K562 (cell line): ENCODE data around the gene ADGRG1. TPM values are rescaled to one million over a fixed set of nuclear protein-coding genes. Genes with fewer than 3 reads are reported as not detected.

Source experiments
- ELF4 ChIP-seq: fragments of 450-650 bp; formaldehyde crosslinking; IDR thresholded peaks from 2 replicates; pipeline ENCODE4 v1.4.0; 2022; ENCODE audit warnings: missing genetic modification characterization
- POLR2H ChIP-seq: IDR thresholded peaks from 2 replicates; pipeline ENCODE4 v1.6.1; 2016; ENCODE audit warnings: missing genetic modification characterization, low read depth, mild to moderate bottlenecking, control low read depth, missing compliant biosample characterization, moderate library complexity
- SMARCA5 ChIP-seq: fragments of 450-650 bp; IDR thresholded peaks from 2 replicates; pipeline ENCODE4 v1.6.1; 2016
- polyA plus RNA-seq, 8 experiments: library from polyadenylated mRNA; depleted of rRNA in 4 of 8; stranded (reverse) in 5 of 8; unstranded in 3 of 8; fragments of >200 nt; fragmentation: Nextera tagmentation in 2 of 8; fragmentation: Illumina TruSeq in 1 of 8; extraction: Ambion mirVana in 2 of 8; extraction: Trizol in 1 of 8; gene quantifications; 2 replicates each; pipeline versions ENCODE4 v1.2.1 to v1.2.3, GENCODE V29; 2011 to 2014; ENCODE audit warnings: inconsistent platforms in 1 of 8, missing spikeins in 1 of 8
- total RNA-seq, 7 experiments: library from RNA; depleted of rRNA in 6 of 7; stranded (reverse); fragments of >200 nt in 6 of 7; fragmentation: Illumina TruSeq in 2 of 7; extraction: Trizol in 2 of 7; gene quantifications; 2 replicates each; pipeline versions ENCODE4 v1.2.1 to v1.2.3, GENCODE V29; 2011 to 2021; ENCODE audit warnings: low replicate concordance in 1 of 7
- TF ChIP-seq, protein P1 (sequence below): fragments of 200-600 bp; sonication (generic); IDR thresholded peaks from one replicate; pipeline ENCODE4 v1.6.1; 2012; ENCODE audit warnings: mild to moderate bottlenecking, low read depth, low read length, inconsistent platforms
- TF ChIP-seq, protein P2 (sequence below), 2 experiments: fragments of 450-650 bp in 1 of 2; sonication (generic) in 1 of 2; formaldehyde crosslinking in 1 of 2; IDR thresholded peaks; 2 replicates each; pipeline versions ENCODE4 v1.7.1 to v1.9.0; 2016 to 2022; ENCODE audit warnings: inconsistent platforms in 1 of 2, mild to moderate bottlenecking in 1 of 2, missing genetic modification reagents in 1 of 2

ADGRG1 gene
- total and polyA plus RNA-seq, 9 of the 15 experiments (the other 6 are each of a cell fraction or from before 2014, with no cell fraction given) = 0.04 to 0.31 (median 0.16) TPM; not detected in 6

GRCh38 chr16:57628008-57628781, at the start of gene ADGRG1 (continued):
- TF ChIP-seq, protein P1, sequence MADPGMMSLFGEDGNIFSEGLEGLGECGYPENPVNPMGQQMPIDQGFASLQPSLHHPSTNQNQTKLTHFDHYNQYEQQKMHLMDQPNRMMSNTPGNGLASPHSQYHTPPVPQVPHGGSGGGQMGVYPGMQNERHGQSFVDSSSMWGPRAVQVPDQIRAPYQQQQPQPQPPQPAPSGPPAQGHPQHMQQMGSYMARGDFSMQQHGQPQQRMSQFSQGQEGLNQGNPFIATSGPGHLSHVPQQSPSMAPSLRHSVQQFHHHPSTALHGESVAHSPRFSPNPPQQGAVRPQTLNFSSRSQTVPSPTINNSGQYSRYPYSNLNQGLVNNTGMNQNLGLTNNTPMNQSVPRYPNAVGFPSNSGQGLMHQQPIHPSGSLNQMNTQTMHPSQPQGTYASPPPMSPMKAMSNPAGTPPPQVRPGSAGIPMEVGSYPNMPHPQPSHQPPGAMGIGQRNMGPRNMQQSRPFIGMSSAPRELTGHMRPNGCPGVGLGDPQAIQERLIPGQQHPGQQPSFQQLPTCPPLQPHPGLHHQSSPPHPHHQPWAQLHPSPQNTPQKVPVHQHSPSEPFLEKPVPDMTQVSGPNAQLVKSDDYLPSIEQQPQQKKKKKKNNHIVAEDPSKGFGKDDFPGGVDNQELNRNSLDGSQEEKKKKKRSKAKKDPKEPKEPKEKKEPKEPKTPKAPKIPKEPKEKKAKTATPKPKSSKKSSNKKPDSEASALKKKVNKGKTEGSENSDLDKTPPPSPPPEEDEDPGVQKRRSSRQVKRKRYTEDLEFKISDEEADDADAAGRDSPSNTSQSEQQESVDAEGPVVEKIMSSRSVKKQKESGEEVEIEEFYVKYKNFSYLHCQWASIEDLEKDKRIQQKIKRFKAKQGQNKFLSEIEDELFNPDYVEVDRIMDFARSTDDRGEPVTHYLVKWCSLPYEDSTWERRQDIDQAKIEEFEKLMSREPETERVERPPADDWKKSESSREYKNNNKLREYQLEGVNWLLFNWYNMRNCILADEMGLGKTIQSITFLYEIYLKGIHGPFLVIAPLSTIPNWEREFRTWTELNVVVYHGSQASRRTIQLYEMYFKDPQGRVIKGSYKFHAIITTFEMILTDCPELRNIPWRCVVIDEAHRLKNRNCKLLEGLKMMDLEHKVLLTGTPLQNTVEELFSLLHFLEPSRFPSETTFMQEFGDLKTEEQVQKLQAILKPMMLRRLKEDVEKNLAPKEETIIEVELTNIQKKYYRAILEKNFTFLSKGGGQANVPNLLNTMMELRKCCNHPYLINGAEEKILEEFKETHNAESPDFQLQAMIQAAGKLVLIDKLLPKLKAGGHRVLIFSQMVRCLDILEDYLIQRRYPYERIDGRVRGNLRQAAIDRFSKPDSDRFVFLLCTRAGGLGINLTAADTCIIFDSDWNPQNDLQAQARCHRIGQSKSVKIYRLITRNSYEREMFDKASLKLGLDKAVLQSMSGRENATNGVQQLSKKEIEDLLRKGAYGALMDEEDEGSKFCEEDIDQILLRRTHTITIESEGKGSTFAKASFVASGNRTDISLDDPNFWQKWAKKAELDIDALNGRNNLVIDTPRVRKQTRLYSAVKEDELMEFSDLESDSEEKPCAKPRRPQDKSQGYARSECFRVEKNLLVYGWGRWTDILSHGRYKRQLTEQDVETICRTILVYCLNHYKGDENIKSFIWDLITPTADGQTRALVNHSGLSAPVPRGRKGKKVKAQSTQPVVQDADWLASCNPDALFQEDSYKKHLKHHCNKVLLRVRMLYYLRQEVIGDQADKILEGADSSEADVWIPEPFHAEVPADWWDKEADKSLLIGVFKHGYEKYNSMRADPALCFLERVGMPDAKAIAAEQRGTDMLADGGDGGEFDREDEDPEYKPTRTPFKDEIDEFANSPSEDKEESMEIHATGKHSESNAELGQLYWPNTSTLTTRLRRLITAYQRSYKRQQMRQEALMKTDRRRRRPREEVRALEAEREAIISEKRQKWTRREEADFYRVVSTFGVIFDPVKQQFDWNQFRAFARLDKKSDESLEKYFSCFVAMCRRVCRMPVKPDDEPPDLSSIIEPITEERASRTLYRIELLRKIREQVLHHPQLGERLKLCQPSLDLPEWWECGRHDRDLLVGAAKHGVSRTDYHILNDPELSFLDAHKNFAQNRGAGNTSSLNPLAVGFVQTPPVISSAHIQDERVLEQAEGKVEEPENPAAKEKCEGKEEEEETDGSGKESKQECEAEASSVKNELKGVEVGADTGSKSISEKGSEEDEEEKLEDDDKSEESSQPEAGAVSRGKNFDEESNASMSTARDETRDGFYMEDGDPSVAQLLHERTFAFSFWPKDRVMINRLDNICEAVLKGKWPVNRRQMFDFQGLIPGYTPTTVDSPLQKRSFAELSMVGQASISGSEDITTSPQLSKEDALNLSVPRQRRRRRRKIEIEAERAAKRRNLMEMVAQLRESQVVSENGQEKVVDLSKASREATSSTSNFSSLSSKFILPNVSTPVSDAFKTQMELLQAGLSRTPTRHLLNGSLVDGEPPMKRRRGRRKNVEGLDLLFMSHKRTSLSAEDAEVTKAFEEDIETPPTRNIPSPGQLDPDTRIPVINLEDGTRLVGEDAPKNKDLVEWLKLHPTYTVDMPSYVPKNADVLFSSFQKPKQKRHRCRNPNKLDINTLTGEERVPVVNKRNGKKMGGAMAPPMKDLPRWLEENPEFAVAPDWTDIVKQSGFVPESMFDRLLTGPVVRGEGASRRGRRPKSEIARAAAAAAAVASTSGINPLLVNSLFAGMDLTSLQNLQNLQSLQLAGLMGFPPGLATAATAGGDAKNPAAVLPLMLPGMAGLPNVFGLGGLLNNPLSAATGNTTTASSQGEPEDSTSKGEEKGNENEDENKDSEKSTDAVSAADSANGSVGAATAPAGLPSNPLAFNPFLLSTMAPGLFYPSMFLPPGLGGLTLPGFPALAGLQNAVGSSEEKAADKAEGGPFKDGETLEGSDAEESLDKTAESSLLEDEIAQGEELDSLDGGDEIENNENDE = no peak
- TF ChIP-seq POLR2H (tag) (no peak), SMARCA5 (no peak), ELF4 (no peak)
- TF ChIP-seq, protein P2, sequence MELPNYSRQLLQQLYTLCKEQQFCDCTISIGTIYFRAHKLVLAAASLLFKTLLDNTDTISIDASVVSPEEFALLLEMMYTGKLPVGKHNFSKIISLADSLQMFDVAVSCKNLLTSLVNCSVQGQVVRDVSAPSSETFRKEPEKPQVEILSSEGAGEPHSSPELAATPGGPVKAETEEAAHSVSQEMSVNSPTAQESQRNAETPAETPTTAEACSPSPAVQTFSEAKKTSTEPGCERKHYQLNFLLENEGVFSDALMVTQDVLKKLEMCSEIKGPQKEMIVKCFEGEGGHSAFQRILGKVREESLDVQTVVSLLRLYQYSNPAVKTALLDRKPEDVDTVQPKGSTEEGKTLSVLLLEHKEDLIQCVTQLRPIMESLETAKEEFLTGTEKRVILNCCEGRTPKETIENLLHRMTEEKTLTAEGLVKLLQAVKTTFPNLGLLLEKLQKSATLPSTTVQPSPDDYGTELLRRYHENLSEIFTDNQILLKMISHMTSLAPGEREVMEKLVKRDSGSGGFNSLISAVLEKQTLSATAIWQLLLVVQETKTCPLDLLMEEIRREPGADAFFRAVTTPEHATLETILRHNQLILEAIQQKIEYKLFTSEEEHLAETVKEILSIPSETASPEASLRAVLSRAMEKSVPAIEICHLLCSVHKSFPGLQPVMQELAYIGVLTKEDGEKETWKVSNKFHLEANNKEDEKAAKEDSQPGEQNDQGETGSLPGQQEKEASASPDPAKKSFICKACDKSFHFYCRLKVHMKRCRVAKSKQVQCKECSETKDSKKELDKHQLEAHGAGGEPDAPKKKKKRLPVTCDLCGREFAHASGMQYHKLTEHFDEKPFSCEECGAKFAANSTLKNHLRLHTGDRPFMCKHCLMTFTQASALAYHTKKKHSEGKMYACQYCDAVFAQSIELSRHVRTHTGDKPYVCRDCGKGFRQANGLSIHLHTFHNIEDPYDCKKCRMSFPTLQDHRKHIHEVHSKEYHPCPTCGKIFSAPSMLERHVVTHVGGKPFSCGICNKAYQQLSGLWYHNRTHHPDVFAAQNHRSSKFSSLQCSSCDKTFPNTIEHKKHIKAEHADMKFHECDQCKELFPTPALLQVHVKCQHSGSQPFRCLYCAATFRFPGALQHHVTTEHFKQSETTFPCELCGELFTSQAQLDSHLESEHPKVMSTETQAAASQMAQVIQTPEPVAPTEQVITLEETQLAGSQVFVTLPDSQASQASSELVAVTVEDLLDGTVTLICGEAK (IDR thresholded peaks at IDR 0.05) = no peak; the same call in 1 of the 2 replicates
- TF ChIP-seq, protein P2 (CRISPR knock-in tag; IDR thresholded peaks at IDR 0.05) = no peak
